ENCODE measurements around the gene PITPNM3.

DNA sequence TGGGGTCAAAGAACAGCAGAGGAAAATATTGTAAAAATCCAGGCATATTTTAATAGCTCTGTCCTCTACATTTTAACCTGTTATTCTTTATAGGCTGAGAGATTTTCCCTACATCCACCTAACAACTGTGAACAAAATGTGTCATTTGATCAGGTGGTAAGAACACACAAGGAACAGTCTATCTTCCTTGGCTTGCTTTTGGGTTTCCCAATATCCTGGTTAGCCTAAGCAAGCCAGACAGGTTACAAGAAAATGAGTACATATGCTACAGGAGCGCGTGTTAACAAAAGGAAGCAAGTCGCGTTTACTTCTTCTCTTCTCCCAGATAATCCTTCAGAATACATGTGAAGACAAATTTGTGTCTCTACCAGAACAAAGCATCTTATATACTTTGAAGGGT, 31.0 kb upstream of the PITPNM3 start:
- TF ChIP-seq, protein P1, sequence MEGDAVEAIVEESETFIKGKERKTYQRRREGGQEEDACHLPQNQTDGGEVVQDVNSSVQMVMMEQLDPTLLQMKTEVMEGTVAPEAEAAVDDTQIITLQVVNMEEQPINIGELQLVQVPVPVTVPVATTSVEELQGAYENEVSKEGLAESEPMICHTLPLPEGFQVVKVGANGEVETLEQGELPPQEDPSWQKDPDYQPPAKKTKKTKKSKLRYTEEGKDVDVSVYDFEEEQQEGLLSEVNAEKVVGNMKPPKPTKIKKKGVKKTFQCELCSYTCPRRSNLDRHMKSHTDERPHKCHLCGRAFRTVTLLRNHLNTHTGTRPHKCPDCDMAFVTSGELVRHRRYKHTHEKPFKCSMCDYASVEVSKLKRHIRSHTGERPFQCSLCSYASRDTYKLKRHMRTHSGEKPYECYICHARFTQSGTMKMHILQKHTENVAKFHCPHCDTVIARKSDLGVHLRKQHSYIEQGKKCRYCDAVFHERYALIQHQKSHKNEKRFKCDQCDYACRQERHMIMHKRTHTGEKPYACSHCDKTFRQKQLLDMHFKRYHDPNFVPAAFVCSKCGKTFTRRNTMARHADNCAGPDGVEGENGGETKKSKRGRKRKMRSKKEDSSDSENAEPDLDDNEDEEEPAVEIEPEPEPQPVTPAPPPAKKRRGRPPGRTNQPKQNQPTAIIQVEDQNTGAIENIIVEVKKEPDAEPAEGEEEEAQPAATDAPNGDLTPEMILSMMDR (IDR thresholded peaks at IDR 0.05) = no peak
- no peak for TF ChIP-seq POLR2A (IDR thresholded peaks at IDR 0.05)

All from adrenal gland (tissue), 5 donors.